A549 (cell line): ENCODE results near the gene EXOC4. TPM values are rescaled to one million over a fixed set of nuclear protein-coding genes. Genes with fewer than 3 reads are reported as not detected.

Experiments
- ATAC-seq, 2 experiments: fragments of 200-7000 bp in 1 of 2; fragments of >200 bp in 1 of 2; cut with Nextera tagmentation in 1 of 2; cut with Tn5 transposase in 1 of 2; 3 replicates each; pipeline versions ENCODE4 v1.8.0 to v1.9.1; 2018 to 2020; ENCODE audit warnings: mild to moderate bottlenecking in 1 of 2, moderate library complexity in 1 of 2
- CTCF ChIA-PET: fragments of 300-600 bp; sonication (Branson Sonifier 250); formaldehyde crosslinking; extraction: SDS; loops from one replicate; lab custom pipeline; 2021; ENCODE audit warnings: antibody characterized with exemption, inconsistent platforms; lab: Yijun Ruan, JAX
- POLR2A ChIA-PET: fragments of 350-600 bp; formaldehyde crosslinking; extraction: SDS; loops from one replicate; lab custom pipeline; 2021; ENCODE audit warnings: antibody characterized with exemption, inconsistent platforms; lab: Yijun Ruan, JAX
- DNase-seq, 2 experiments: peaks; one replicate each; pipeline versions ENCODE4 v3.0.0 to v3.0.0-alpha.2; 2011 to 2016; ENCODE audit warnings: low read depth in 1 of 2, low spot score in 1 of 2
- FAIRE-seq: peaks from 2 replicates; lab custom pipeline; 2011; peaks lifted over from hg19 to GRCh38; lab: Jason Lieb, UNC
- H3K27ac ChIP-seq, 2 experiments: fragments of >200 bp; sonication (Bioruptor Twin); formaldehyde crosslinking; 3 replicates each; pipeline ENCODE4 v1.5.1; 2016 to 2017
- H3K4me1 ChIP-seq: fragments of >200 bp; sonication (Bioruptor Twin); formaldehyde crosslinking; 3 replicates; pipeline ENCODE4 v1.6.1; 2016
- H3K4me2 ChIP-seq: fragments of >200 bp; sonication (Bioruptor Twin); formaldehyde crosslinking; 3 replicates; pipeline ENCODE4 v1.6.1; 2016
- H3K4me3 ChIP-seq: fragments of >200 bp; sonication (Bioruptor Twin); formaldehyde crosslinking; 3 replicates; pipeline ENCODE4 v1.5.1; 2016
- H3K9me3 ChIP-seq: fragments of >200 bp; sonication (Bioruptor Twin); formaldehyde crosslinking; 3 replicates; pipeline ENCODE4 v1.6.1; 2016
- BHLHE40 ChIP-seq: IDR thresholded peaks from 2 replicates; pipeline ENCODE4 v1.6.1; 2012; ENCODE audit warnings: low read depth, low read length, inconsistent platforms
- CBX2 ChIP-seq: fragments of 200-600 bp; sonication (generic); IDR thresholded peaks from 2 replicates; pipeline ENCODE4 v1.6.1; 2016; ENCODE audit warnings: low read depth, mild to moderate bottlenecking, borderline replicate concordance
- CEBPB ChIP-seq, 2 experiments: fragments of >200 bp in 1 of 2; sonication (Bioruptor Twin) in 1 of 2; formaldehyde crosslinking in 1 of 2; IDR thresholded peaks; 2 replicates each; pipeline ENCODE4 v1.6.1; 2012 to 2016
- CHD4 ChIP-seq: fragments of 200-600 bp; sonication (generic); IDR thresholded peaks from 2 replicates; pipeline ENCODE4 v1.6.1; 2016; ENCODE audit warnings: antibody characterized with exemption, mild to moderate bottlenecking, borderline replicate concordance
- ELK1 ChIP-seq: fragments of 150-350 bp; IDR thresholded peaks from 2 replicates; pipeline ENCODE4 v1.6.1; 2014; ENCODE audit warnings: low read depth, mild to moderate bottlenecking, low read length
- FOSB ChIP-seq: fragments of 250-450 bp; sonication (Bioruptor Pico); IDR thresholded peaks from 2 replicates; pipeline ENCODE4 v1.5.0; 2020; ENCODE audit warnings: mild to moderate bottlenecking, moderate library complexity
- GATA3 ChIP-seq: IDR thresholded peaks from 2 replicates; pipeline ENCODE4 v1.6.1; 2012; ENCODE audit warnings: borderline replicate concordance
- HOXA7 ChIP-seq: fragments of 250-450 bp; sonication (Bioruptor Pico); IDR thresholded peaks from 2 replicates; pipeline ENCODE4 v1.5.0; 2020; ENCODE audit warnings: mild to moderate bottlenecking, moderate library complexity
- HOXB13 ChIP-seq: fragments of 250-450 bp; sonication (Bioruptor Pico); IDR thresholded peaks from 2 replicates; pipeline ENCODE4 v1.5.0; 2020; ENCODE audit warnings: low read depth, mild to moderate bottlenecking, moderate library complexity
- HOXB5 ChIP-seq: fragments of 250-450 bp; sonication (Bioruptor Pico); IDR thresholded peaks from 2 replicates; pipeline ENCODE4 v1.5.0; 2020; ENCODE audit warnings: mild to moderate bottlenecking, moderate library complexity
- JUN ChIP-seq, 2 experiments: fragments of >200 bp; sonication (Bioruptor Twin); formaldehyde crosslinking; IDR thresholded peaks; 2 replicates in 1 of 2; 3 replicates in 1 of 2; pipeline ENCODE4 v1.6.1; 2016 to 2017
- KDM1A ChIP-seq: fragments of 200-600 bp; sonication (generic); IDR thresholded peaks from 2 replicates; pipeline ENCODE4 v1.6.1; 2016; ENCODE audit warnings: low read depth, mild to moderate bottlenecking
- MYC ChIP-seq: IDR thresholded peaks from 2 replicates; pipeline ENCODE4 v1.6.1; 2012; ENCODE audit warnings: mild to moderate bottlenecking, inconsistent platforms, low read length, improper control_type of control experiment, borderline replicate concordance
- NR3C1 ChIP-seq: fragments of >200 bp; sonication (Bioruptor Twin); formaldehyde crosslinking; IDR thresholded peaks from 3 replicates; pipeline ENCODE4 v1.6.1; 2017
- PBX3 ChIP-seq: IDR thresholded peaks from 2 replicates; pipeline ENCODE4 v1.6.1; 2012
- POLR2A ChIP-seq: IDR thresholded peaks from 2 replicates; pipeline ENCODE4 v1.6.1; 2012; ENCODE audit warnings: mild to moderate bottlenecking, low read length
- POLR2AphosphoS2 ChIP-seq: conservative IDR thresholded peaks from 2 replicates; pipeline ENCODE4 v1.6.1; 2012; ENCODE audit warnings: low read length, improper control_type of control experiment, inconsistent platforms
- RAD21 ChIP-seq, 2 experiments: fragments of >200 bp in 1 of 2; sonication (Bioruptor Twin) in 1 of 2; formaldehyde crosslinking in 1 of 2; IDR thresholded peaks in 1 of 2; conservative IDR thresholded peaks in 1 of 2; 2 replicates in 1 of 2; 3 replicates in 1 of 2; pipeline ENCODE4 v1.6.1; 2012 to 2018; ENCODE audit warnings: inconsistent platforms in 1 of 2
- RARB ChIP-seq: fragments of 250-450 bp; sonication (Bioruptor Pico); IDR thresholded peaks from 2 replicates; pipeline ENCODE4 v1.8.0; 2021; ENCODE audit warnings: mild to moderate bottlenecking, moderate library complexity
- RCOR1 ChIP-seq: fragments of 150-350 bp; IDR thresholded peaks from 2 replicates; pipeline ENCODE4 v1.6.1; 2014; ENCODE audit warnings: antibody characterized with exemption, low read length, low read depth
- REST ChIP-seq: fragments of 200-600 bp; sonication (generic); IDR thresholded peaks from 2 replicates; pipeline ENCODE4 v1.6.1; 2016; ENCODE audit warnings: antibody characterized with exemption, mild to moderate bottlenecking, moderate library complexity
- RNF2 ChIP-seq: fragments of 200-600 bp; sonication (generic); IDR thresholded peaks from 2 replicates; pipeline ENCODE4 v1.6.1; 2016; ENCODE audit warnings: low read depth, mild to moderate bottlenecking, antibody characterized with exemption, moderate library complexity, borderline replicate concordance
- TP53 ChIP-seq: fragments of 250-450 bp; sonication (Bioruptor Pico); IDR thresholded peaks from 2 replicates; pipeline ENCODE4 v1.5.0; 2021; ENCODE audit warnings: mild to moderate bottlenecking, moderate library complexity
- ZNF302 ChIP-seq: fragments of 250-450 bp; sonication (Bioruptor Pico); IDR thresholded peaks from 2 replicates; pipeline ENCODE4 v1.9.0; 2021; ENCODE audit warnings: inconsistent platforms, mild to moderate bottlenecking, moderate library complexity
- ZSCAN20 ChIP-seq: fragments of 250-450 bp; sonication (Bioruptor Pico); IDR thresholded peaks from 2 replicates; pipeline ENCODE4 v1.8.0; 2022; ENCODE audit warnings: mild to moderate bottlenecking, moderate library complexity
- WGBS: methylation state at CpG from one replicate; pipeline ENCODE4 v1.1.6; 2017; ENCODE audit errors: missing lambda C conversion rate; 5-methylcytosine and 5-hydroxymethylcytosine counted together
- polyA plus RNA-seq, 4 experiments: library from polyadenylated mRNA; depleted of rRNA in 3 of 4; stranded (reverse); fragments of >200 nt; fragmentation: RNase III in 1 of 4; extraction: RNeasy Plus Mini Kit Qiagen cat#74134 plus additional on column Dnase treatment in 1 of 4; gene quantifications; 2 replicates in 3 of 4; 3 replicates in 1 of 4; pipeline ENCODE4 v1.2.3, GENCODE V29; 2011 to 2017

The EXOC4 gene
- polyA plus RNA-seq, 2 of the 4 experiments (the other 2 are of a cell fraction), result 33.4 to 73.1 TPM

- POLR2A ChIA-PET, result no interaction called here
- no peak overlapping the region for H3K4me2 ChIP-seq
Measured at GRCh38 chr7:133573554-133574265, 320.8 kb downstream of the EXOC4 start.

GRCh38 chr7:133575726-133576440 lies 323.0 kb downstream of the EXOC4 start:
- H3K4me2 ChIP-seq, result no peak overlapping the region
- TF ChIP-seq RCOR1 (no peak), ZSCAN20 (no peak), TP53 (CRISPR knock-in tag) (no peak), FOSB (CRISPR knock-in tag) (no peak), HOXB5 (CRISPR knock-in tag) (no peak), MYC (no peak), GATA3 (no peak), HOXB13 (CRISPR knock-in tag) (no peak), NR3C1 (no peak), BHLHE40 (no peak), RNF2 (no peak), CBX2 (no peak), CHD4 (no peak), ZNF302 (CRISPR knock-in tag) (no peak), RARB (no peak)
- TF ChIP-seq, all 56 proteins: peak for 0
- ATAC-seq (no peak), DNase-seq (no peak), FAIRE-seq (no peak)
- 93% methylated on average over 4 of the region's 4 CpGs for whole genome bisulfite sequencing
- Histone ChIP-seq H3K4me1 (peaks cover 22% of the 10 kb centered on the region), H3K27ac (no peak overlapping the region), H3K4me3 (no peak overlapping the region), H3K9me3 (no peaks in the 10 kb centered on the region)
- CTCF ChIA-PET, result no interaction called here
- POLR2A ChIA-PET, result no interaction called here

More at GRCh38 chr7:133573554-133574265, 320.8 kb downstream of the EXOC4 start:
- DNase-seq (no peak), FAIRE-seq (no peak), ATAC-seq (no peak)
- Histone ChIP-seq H3K4me3 (no peak overlapping the region), H3K27ac (peak overlapping the region in 1 of 2 experiments; percentile 36; a peak in 1 of 6 replicates), H3K9me3 (no peaks in the 10 kb centered on the region), H3K4me1 (peaks cover 34% of the 10 kb centered on the region)
- WGBS, result 86% methylated on average over 4 of the region's 4 CpGs
- CTCF ChIA-PET, result interaction anchor here (1.5 kb wide), 1 partner anchor 12 kb away, joined by 3 read pairs; no protein-coding TSS in a partner anchor
- no peak for TF ChIP-seq POLR2A
- no peak for TF ChIP-seq RNF2
- TF ChIP-seq POLR2AphosphoS2, result no peak
- TF ChIP-seq RARB, result no peak
- no peak for TF ChIP-seq RAD21 (conservative IDR thresholded peaks at IDR 0.05 in 1 of 2, IDR thresholded peaks at IDR 0.05 in 1 of 2)
- no peak for TF ChIP-seq PBX3
- TF ChIP-seq ELK1, result no peak
- no peak for TF ChIP-seq FOSB (CRISPR knock-in tag)
- no peak for TF ChIP-seq TP53 (CRISPR knock-in tag)
- no peak for TF ChIP-seq HOXA7
- no peak for TF ChIP-seq JUN (IDR thresholded peaks at IDR 0.05)
- no peak for TF ChIP-seq REST
- no peak for TF ChIP-seq KDM1A
- TF ChIP-seq CEBPB (IDR thresholded peaks at IDR 0.05), result no peak
